GM12875 (cell line): ENCODE measurements around the gene KCNMA1.

ENCODE experiments used
- H3K4me3 ChIP-seq: one replicate; pipeline ENCODE4 v1.5.1; 2011; ENCODE audit warnings: low read depth, low read length, control low read depth
- TF ChIP-seq, protein P1 (sequence below): IDR thresholded peaks from 2 replicates; pipeline ENCODE4 v1.5.1; 2011; ENCODE audit warnings: low read depth, mild to moderate bottlenecking, control low read depth, inconsistent platforms, low read length, moderate library complexity, borderline replicate concordance; ENCODE audit not compliant: insufficient read depth

Gene KCNMA1

DNA sequence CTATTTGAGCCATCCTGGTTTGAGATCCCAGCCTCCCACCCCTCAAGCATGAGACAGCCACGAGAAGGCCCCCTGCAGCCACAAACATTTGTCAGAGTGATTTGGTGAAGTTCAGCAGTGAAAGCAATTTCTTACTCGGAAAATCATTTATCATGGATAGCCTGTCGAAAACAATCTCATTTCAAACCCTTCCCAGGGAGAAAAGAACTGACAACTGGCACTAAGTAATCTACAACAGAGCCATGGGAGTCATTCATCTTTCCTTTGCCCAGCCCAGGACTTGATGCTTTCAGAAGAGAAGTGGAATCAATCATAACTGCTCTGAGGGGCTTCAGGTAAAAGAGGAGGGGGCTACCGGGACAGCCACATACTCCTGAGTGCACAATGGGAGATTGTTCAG lies 411.2 kb downstream of the KCNMA1 start:
- no peak overlapping the region for H3K4me3 ChIP-seq

DNA sequence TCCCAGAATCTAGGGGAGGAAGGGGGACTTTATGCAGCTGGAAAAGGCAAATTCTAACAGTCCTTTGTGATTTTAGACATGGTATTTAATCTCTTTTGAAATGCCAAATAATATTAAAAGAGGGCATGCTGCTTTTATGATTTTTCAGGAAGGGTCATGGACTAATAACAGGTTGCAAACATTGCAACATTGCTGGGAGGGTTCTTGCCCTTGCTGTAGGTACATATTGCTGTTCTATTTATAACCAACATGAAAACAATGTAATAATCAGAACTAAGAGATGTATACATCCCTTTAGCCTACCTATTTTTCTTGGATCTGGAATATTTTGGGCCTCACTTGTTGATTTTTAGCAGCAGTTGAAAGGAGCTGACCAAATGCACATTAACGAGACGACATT lies 411.6 kb downstream of the KCNMA1 start:
- H3K4me3 ChIP-seq, result no peak overlapping the region
- TF ChIP-seq, protein P1, sequence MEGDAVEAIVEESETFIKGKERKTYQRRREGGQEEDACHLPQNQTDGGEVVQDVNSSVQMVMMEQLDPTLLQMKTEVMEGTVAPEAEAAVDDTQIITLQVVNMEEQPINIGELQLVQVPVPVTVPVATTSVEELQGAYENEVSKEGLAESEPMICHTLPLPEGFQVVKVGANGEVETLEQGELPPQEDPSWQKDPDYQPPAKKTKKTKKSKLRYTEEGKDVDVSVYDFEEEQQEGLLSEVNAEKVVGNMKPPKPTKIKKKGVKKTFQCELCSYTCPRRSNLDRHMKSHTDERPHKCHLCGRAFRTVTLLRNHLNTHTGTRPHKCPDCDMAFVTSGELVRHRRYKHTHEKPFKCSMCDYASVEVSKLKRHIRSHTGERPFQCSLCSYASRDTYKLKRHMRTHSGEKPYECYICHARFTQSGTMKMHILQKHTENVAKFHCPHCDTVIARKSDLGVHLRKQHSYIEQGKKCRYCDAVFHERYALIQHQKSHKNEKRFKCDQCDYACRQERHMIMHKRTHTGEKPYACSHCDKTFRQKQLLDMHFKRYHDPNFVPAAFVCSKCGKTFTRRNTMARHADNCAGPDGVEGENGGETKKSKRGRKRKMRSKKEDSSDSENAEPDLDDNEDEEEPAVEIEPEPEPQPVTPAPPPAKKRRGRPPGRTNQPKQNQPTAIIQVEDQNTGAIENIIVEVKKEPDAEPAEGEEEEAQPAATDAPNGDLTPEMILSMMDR, result no peak

More for the DNA sequence above, 411.2 kb downstream of the KCNMA1 start:
- TF ChIP-seq, protein P1, result no peak

DNA sequence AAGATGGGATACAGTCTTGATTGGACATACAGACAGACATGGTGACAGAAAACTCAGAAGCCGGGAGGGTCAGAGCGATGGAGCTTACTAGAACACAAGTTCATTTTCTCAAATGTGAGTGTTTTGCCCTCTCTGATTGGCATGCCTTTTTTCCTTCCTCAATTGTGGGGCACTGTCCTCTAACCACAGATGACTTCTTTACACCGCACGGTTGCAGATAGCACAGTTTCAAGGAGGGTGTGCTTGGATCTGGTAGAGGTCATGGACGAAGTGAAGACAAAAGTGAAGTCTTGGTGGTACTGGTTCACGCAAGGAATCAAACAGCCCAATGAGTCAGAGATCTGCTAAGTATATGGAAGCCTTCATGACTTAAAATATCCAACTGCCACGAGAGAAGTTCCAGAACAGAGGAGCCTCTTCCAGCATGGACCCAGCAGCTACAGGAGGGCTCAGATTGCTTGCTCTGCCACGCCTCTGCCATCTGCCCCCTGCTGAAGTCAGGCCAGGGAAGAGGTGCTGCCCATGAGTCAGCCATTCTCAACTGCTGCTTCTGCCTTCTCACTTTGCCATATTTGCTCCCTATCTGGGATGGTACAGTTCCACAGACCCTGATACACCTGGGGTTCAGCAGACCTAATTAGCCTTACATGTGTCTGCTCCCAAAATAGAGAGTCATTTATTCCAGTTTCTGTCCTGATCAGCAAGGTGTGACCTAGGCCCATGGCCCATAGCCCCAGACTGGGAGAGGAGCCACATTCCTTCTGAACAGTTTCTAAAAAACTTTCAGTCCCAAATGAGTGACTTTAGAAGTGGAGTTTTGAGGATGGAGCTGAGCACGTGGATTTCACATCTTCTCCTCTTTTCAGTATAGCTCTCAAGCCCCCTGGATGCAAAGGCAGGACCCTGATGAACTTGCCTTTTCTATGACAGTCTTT lies 413.8 kb downstream of the KCNMA1 start:
- TF ChIP-seq, protein P1, result no peak
- H3K4me3 ChIP-seq, result no peak overlapping the region

DNA sequence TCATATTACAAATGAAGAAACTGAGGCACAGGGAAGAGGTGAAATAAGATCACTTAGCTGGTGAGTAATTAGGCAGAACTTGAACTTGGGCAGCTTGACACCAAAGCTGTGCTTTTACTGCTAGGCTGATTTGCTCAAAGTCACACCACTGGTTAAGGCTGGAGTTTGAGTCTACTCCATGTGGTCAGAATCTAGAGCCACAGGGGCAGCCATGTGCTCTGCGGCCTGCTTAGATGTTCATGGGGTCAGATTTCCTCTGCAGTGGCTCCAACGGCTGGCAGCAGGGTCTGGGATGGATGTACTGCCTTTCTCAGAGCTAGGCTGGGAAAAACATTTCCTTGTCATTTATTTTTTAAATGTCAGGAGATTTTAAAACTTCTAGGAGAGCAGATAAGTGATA lies 417.5 kb downstream of the KCNMA1 start:
- TF ChIP-seq, protein P1, result no peak
- no peak overlapping the region for H3K4me3 ChIP-seq

DNA sequence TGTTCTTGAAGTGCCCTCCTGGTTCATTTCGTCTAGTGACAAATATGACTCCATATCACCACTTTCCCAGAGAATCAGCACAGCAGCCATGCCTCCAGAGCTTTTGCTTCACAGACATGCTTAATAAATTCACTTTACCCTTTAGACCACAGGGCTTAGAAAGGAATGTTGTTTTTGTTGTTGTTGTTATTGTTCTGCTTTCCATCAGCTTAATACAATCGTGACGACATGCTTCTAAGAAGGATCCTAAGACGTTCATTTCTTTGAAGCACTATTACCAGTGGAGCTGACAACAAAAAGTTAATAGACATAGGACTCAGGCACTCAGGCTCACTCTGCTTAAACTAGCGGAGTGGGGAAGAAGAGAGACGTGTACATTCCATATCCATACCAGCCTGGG lies 418.6 kb downstream of the KCNMA1 start:
- TF ChIP-seq, protein P1, result no peak
- H3K4me3 ChIP-seq, result no peak overlapping the region

DNA sequence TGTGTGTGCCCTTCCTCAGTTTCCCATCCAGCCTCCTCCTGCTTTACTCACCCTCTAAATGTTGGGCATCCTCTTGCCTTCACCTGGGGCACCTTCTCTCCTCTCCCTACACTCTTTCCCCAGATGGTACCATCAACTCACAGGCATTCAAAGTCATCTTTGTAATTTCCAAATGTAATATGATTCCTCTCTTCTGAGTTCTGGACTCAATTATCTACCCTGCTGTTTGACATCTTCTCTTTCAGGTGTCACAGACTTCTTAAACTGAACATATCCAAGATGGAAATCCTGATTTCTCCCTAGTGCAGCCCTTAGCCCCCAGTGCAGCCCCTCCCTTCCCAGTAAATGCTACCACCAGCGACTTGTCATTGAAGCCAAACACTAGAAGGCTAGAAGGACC lies 422.8 kb downstream of the KCNMA1 start:
- no peak overlapping the region for H3K4me3 ChIP-seq
- TF ChIP-seq, protein P1, result no peak

GRCh38 chr10:77212632-77213031 lies 425.0 kb downstream of the KCNMA1 start:
- TF ChIP-seq, protein P1, result no peak
- H3K4me3 ChIP-seq, result no peak overlapping the region
